Stimulated activated CD4-positive, alpha-beta T cell treated with anti-CD3 and anti-CD28 coated beads, Interleukin-15, amount 100 ng/mL, for 48 hours (primary cell): Measurements from ENCODE around the gene RPS19.

Experiments used
- DNase-seq, 2 donors: peaks; one replicate each; pipeline ENCODE4 v3.0.0-alpha.2; 2020; ENCODE audit warnings: low read depth in 2 of 2

The RPS19 gene

GRCh38 chr19:41915021-41915775, 55.1 kb downstream of the RPS19 start:
- DNase-seq = no peak

- no peak for DNase-seq
These were observed 55.8 kb downstream of the RPS19 start for GRCh38 chr19:41915776-41916414.

GRCh38 chr19:41917676-41918075, 57.6 kb downstream of the RPS19 start:
- DNase-seq = no peak

GRCh38 chr19:41918095-41918494, 58.0 kb downstream of the RPS19 start:
- DNase-seq = no peak

GRCh38 chr19:41918653-41919244, 58.7 kb downstream of the RPS19 start:
- DNase-seq = no peak

GRCh38 chr19:41919948-41920712, 60.1 kb downstream of the RPS19 start:
- no peak for DNase-seq

GRCh38 chr19:41920882-41921576, 61.0 kb downstream of the RPS19 start:
- DNase-seq = no peak

GRCh38 chr19:41921577-41922576, 61.8 kb downstream of the RPS19 start:
- DNase-seq = no peak
